Hindlimb muscle (tissue), 1 donor: ENCODE results near the gene HAVCR1. TPM values are rescaled to one million over a fixed set of nuclear protein-coding genes. Genes with fewer than 3 reads are reported as not detected.
"Not testable (repeated sequence)": the region's sequence is repeated elsewhere in the genome, so short reads cannot be mapped to it uniquely, and the experiment has no call there.

ENCODE experiments used
- DNase-seq: peaks from one replicate; pipeline ENCODE4 v3.0.0-alpha.2; 2013
- polyA plus RNA-seq: library from polyadenylated mRNA; unstranded; fragments of 120-200 nt; gene quantifications from one replicate; pipeline ENCODE4 v1.2.1, GENCODE V29; 2013; ENCODE audit not compliant: insufficient read length

HAVCR1 gene
- polyA plus RNA-seq, 1 donor, result not detected

GRCh38 chr5:157049605-157050004, 9.3 kb downstream of the HAVCR1 start:
- DNase-seq, result no peak

- DNase-seq, result no peak
Observed at GRCh38 chr5:157047898-157048297, 11.0 kb downstream of the HAVCR1 start.

DNA sequence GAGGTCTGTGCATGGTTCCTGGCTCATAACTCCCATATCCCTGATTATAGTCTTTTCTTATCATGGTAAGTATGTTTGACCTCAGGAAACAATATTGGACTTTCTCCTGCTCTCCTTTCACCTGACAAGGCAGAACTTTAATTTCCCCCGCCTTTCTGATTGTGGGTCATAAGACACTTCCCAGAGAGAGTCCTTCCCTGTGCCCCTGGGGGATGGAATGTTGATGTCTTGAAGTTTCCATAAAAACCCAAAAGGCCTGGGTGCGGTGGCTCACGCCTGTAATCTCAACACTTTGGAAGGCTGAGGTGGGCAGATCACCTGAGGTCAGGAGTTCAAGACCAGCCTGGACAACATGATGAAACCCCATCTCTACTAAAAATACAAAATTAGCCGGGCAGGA, 11.9 kb downstream of the HAVCR1 start:
- DNase-seq, result not testable (repeated sequence)

DNA sequence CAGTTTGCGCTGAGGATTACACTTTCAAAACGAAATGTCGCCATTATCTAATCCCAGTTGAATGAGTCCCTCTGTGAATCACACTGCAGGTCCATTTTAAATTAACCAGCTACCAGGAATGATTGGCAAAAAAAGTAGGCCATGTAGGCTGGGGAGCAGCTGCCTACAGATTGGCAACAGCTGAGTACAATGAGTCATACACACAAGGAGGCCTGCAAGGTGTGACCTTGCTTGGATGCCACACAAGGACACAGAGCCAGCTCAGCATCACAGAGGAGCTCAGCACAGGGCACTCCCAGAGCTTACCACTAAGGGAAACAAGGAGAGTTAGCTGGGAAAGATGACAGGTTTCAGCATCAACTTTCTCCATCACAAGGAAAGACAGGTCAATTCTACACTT, 12.9 kb downstream of the HAVCR1 start:
- no peak for DNase-seq

DNA sequence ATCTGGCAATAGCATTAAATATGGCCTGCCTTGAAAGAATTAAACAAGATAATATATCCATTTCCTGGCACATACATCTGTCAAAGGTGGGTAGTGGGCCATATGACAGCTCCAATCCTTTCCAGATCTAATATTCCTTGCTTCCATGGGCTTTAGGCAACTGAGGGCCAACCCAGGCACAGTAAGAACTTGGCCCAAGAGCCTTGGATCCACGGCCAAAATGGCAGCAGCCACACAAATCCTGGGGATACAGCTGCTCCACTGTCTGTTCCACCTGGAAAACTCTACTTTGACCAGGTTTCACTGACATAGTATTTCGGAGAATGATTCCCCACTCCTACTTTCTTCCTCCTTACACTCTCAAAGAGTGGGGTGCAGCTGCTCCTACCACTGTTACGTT, 13.3 kb downstream of the HAVCR1 start:
- DNase-seq, result no peak

- no peak for DNase-seq
Observed at GRCh38 chr5:157038568-157039187, 20.2 kb downstream of the HAVCR1 start.

GRCh38 chr5:157034106-157035072, 24.5 kb downstream of the HAVCR1 start:
- not testable (repeated sequence) for DNase-seq

DNA sequence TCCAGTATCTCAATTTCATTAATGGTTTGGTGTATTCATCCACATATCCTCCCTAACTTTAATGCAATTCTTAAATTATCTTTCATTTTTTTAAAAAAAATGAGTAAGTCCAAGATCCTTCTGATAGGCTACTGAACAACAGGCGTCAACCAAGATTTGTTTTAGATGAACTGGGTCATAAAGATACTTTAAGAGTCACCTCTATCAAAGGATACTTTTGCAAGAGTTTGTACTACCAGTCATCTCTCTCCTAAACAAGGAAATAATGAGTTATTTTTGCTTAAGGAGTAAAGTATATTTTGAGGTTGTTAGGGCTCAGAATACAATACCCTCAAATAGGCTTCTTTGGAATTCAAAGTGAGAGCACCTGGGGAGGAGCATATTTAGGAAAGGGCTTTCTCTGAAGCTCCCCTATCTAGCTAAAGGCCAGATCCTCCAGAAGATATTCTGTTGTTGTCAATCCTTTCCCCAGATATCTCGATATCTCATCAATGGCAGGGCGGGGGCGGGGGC, 25.8 kb downstream of the HAVCR1 start:
- DNase-seq, result no peak

DNA sequence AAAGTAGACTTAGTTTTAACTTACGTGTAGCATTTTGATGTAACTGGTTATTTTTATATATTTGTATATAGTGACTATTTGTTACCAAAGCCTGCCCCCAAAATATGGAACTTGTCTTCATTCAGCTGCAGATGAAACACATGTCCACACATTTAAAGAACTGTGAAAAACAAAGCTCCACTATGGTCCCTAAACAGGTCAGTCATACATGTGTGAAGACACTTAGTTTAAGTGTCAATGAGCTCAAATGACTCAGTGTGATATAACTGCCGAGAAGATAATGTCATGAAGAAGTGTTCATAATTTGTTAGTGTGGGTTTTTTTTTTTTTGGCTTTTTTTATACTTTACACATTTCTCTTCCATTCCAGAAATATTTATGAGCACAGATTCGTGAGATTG, 28.2 kb downstream of the HAVCR1 start:
- DNase-seq, result no peak

DNA sequence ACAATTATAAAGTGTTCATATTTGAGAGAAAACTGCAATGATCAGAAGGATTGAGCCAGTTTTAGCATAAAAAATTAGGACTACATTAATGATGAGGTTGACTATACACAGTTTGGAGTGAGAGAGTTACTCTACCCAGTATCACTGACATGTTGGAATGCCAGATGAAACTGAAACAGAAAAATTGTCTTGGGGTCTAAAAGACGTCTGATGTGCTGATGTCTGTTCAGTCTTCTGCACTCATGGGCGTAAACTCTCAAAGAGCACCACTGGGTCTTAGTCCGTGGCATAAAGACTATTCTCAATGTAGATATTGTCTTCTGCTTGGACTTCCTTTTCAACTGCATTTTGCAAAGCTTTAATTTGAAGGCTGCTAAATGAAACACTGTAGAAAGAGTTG, 29.5 kb downstream of the HAVCR1 start:
- no peak for DNase-seq

DNA sequence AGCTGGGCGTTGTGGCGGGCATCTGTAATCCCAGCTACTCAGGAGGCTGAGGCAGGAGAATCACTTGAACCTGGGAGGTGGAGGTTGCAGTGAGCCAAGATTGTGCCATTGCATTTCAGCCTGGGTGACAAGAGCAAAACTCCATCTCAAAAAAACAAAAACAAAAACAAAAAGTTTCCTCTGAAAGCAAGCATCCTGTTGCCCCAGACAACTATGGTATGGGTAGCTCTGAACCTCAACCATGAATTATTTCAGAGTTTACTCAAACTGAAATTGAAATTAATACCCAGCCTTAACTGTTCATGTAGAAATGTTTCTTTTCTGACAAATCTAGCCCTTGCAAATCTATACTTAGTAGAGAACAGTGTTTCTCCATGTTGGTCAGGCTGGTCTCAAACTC, 31.3 kb downstream of the HAVCR1 start:
- not testable (repeated sequence) for DNase-seq

DNA sequence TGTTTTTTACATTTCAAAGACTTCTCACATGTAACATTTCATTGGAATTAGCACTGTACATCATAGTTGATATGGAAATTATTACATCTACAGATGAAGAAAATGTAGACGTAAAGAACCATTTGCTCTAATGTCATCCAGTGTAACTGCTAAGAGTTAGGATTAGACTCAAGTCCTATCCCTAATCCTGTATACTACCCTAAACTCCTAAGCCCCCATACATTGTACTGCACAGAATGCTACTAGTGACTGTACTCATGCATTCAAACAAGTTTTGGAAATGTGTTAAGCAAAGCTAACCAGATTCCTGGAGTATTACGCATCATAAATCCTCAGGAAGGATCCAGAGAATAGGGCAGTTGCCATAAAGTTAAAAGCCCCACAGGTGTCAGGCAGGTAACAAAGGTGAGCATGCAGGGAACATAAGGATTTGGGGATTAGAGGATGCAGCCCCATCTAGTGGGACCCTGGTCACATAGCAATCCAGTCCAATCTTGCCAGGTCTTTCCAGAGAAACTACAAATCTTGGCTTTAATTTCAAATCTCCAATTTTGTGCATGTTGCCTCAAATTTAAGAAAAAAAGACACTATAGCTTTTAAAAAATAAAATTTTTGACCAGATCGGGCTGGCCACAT, 32.0 kb downstream of the HAVCR1 start:
- no peak for DNase-seq

DNA sequence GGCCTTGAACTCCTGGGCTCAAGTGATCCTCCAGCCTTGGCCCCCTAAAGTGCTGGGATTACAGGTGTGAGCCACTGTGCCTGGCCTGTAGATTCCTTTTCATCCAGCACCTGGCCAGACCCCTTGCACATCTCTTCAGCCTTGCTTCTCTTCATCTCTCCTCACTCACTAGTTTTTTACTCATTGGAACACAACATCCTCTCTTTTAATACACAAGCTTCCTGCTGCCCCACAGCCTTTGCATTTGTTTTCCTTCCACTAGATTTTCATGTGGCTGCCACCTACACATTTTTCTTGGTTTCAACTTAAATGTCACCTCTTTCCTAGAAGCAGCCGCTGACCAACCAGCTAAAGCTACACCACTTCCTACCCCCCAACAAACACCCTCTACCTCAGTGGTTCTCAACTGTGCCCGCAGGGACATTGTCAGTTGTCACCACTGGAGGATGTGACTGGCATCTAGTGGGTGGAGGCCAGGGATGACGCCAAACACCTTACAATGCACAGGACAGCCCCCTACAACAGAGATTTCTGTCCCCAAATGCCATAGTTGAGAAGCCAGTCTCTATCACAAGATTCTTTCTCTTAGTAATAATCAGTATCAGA, 33.7 kb downstream of the HAVCR1 start:
- DNase-seq, result no peak

- no peak for DNase-seq
Observed at GRCh38 chr5:157024208-157024959, 34.5 kb downstream of the HAVCR1 start.

GRCh38 chr5:157022024-157022423, 36.9 kb downstream of the HAVCR1 start:
- no peak for DNase-seq

GRCh38 chr5:157020511-157021222, 38.2 kb downstream of the HAVCR1 start:
- DNase-seq, result no peak

- DNase-seq, result no peak
Observed at GRCh38 chr5:157020002-157020401, 38.9 kb downstream of the HAVCR1 start.

GRCh38 chr5:157014143-157014542, 44.8 kb downstream of the HAVCR1 start:
- not testable (repeated sequence) for DNase-seq

DNA sequence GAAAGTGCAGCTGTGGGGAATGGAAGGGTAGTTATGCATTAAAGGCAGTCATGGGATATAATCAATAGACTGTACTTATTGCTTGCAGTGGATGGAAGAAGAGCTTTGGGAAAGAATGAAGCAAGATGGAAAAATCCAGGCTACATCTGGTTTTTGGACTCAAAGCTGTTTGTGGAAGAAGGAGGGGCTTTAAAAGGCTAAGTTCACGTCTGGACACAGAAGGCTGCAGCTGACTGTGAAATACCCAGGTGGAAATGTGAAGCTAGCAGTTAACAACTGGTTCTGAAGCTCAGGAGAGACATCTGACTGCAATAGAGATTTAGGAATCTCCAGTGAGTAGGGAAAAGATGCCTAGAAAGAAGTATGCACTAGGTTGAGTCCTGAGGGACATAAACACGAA, 52.7 kb downstream of the HAVCR1 start:
- no peak for DNase-seq

GRCh38 chr5:157004893-157005551, 53.9 kb downstream of the HAVCR1 start:
- no peak for DNase-seq

DNA sequence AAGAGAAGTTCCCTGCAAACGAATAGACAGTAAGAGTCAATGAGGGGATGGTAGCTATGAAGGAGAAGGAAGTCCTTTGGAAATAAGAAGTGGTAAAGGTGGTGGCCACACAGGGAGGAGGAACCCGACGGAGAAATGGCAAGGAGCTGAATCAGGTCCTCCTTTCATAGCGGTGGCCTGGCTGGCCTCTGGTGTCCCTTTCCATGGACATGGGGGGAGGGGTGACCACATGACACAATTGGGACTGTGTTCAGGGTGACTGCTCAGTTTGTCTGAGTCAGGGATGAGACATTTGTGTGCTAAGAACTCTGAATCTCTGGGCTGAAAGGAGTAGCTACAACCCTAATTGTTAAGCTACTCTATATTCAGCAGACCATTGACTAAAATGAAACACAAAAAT, 67.2 kb downstream of the HAVCR1 start:
- no peak for DNase-seq
